Keratinocyte (primary cell): ENCODE results near the gene KLHL2. TPM values are rescaled to one million over a fixed set of nuclear protein-coding genes. Genes with fewer than 3 reads are reported as not detected.

Source experiments
- DNase-seq: peaks from one replicate; pipeline ENCODE4 v3.0.0-alpha.2; 2011; ENCODE audit warnings: low read depth, missing footprints, low spot score
- FAIRE-seq: peaks from 2 replicates; lab custom pipeline; 2011; peaks lifted over from hg19 to GRCh38; lab: Jason Lieb, UNC
- H2AFZ ChIP-seq: 2 replicates; pipeline ENCODE4 v1.6.0; 2012; ENCODE audit warnings: low read length, control low read depth, inconsistent platforms; ENCODE audit not compliant: control insufficient read depth
- H3K27ac ChIP-seq: 2 replicates; pipeline ENCODE4 v1.5.1; 2011; ENCODE audit warnings: low read length; ENCODE audit not compliant: control insufficient read depth, insufficient read depth
- H3K27me3 ChIP-seq: 3 replicates; pipeline ENCODE4 v1.6.0; 2011; ENCODE audit warnings: low read length; ENCODE audit not compliant: control insufficient read depth, insufficient read depth; ENCODE audit errors: extremely low read depth
- H3K36me3 ChIP-seq, 2 experiments: 2 replicates in 1 of 2; 3 replicates in 1 of 2; pipeline ENCODE4 v1.5.1; 2011; ENCODE audit warnings: low read length in 2 of 2, mild to moderate bottlenecking in 1 of 2; ENCODE audit not compliant: control insufficient read depth in 2 of 2, insufficient read depth in 2 of 2; ENCODE audit errors: extremely low read depth in 1 of 2
- H3K4me1 ChIP-seq: 3 replicates; pipeline ENCODE4 v1.5.1; 2011; ENCODE audit warnings: low read length; ENCODE audit not compliant: control insufficient read depth, insufficient read depth; ENCODE audit errors: extremely low read depth
- H3K4me2 ChIP-seq: 3 replicates; pipeline ENCODE4 v1.6.0; 2011; ENCODE audit warnings: low read depth, low read length; ENCODE audit not compliant: control insufficient read depth, insufficient read depth; ENCODE audit errors: extremely low read depth
- H3K4me3 ChIP-seq, 3 experiments: fragments of 200-600 bp in 1 of 3; sonication (generic) in 1 of 3; 2 replicates in 2 of 3; 3 replicates in 1 of 3; pipeline ENCODE4 v1.5.1; 2011 to 2016; ENCODE audit warnings: low read length in 3 of 3, mild to moderate bottlenecking in 3 of 3, control low read depth in 2 of 3, inconsistent platforms in 1 of 3, low read depth in 1 of 3, mixed read lengths in 1 of 3, mixed run types in 1 of 3, moderate library complexity in 1 of 3; ENCODE audit not compliant: control insufficient read depth in 2 of 3, insufficient read depth in 2 of 3; ENCODE audit errors: extremely low read depth in 1 of 3
- H3K79me2 ChIP-seq: 2 replicates; pipeline ENCODE4 v1.6.0; 2012; ENCODE audit warnings: low read length; ENCODE audit not compliant: control insufficient read depth, insufficient read depth
- H3K9ac ChIP-seq: 3 replicates; pipeline ENCODE4 v1.6.0; 2011; ENCODE audit warnings: low read length; ENCODE audit not compliant: control insufficient read depth, insufficient read depth; ENCODE audit errors: extremely low read depth
- H3K9me1 ChIP-seq: 3 replicates; pipeline ENCODE4 v1.6.0; 2011; ENCODE audit warnings: low read length; ENCODE audit not compliant: control insufficient read depth, insufficient read depth; ENCODE audit errors: extremely low read depth
- H3K9me3 ChIP-seq: 2 replicates; pipeline ENCODE4 v1.5.1; 2012; ENCODE audit warnings: low read depth, low read length; ENCODE audit not compliant: control insufficient read depth
- H4K20me1 ChIP-seq: 3 replicates; pipeline ENCODE4 v1.6.0; 2011; ENCODE audit warnings: low read length; ENCODE audit not compliant: control insufficient read depth, insufficient read depth; ENCODE audit errors: extremely low read depth
- CTCF ChIP-seq, 3 experiments: IDR thresholded peaks in 1 of 3; conservative IDR thresholded peaks in 1 of 3; optimal IDR thresholded peaks in 1 of 3; 2 replicates in 2 of 3; 3 replicates in 1 of 3; pipeline versions ENCODE3 to v1.5.1; 2011; ENCODE audit warnings: low read length in 3 of 3, mild to moderate bottlenecking in 3 of 3, moderate library complexity in 2 of 3, control low read depth in 1 of 3, inconsistent platforms in 1 of 3; ENCODE audit not compliant: insufficient read depth in 2 of 3; ENCODE audit errors: extremely low read depth in 1 of 3
- EZH2 ChIP-seq: IDR thresholded peaks from one replicate; pipeline ENCODE4 v1.6.1; 2012; ENCODE audit warnings: inconsistent platforms, mild to moderate bottlenecking, low read length, moderate library complexity
- dilution Hi-C: fragments of 300-500 bp; cut with MboI; formaldehyde crosslinking; loops from one replicate; pipeline ENCODE4 v1.7.0; 2020; ENCODE audit warnings: low sequenced_read_pairs; ENCODE audit not compliant: extremely low pct_ligation_motif_present
- polyA plus RNA-seq, 5 experiments: library from polyadenylated mRNA; depleted of rRNA in 3 of 5; stranded (reverse) in 3 of 5; stranded (forward) in 1 of 5; unstranded in 1 of 5; fragments of >200 nt; gene quantifications; 1 replicate in 1 of 5; 2 replicates in 3 of 5; 3 replicates in 1 of 5; pipeline versions ENCODE4 v1.2.1 to v1.2.3, GENCODE V29; 2011 to 2012; ENCODE audit warnings: missing spikeins in 2 of 5, low read depth in 1 of 5, low replicate concordance in 1 of 5

Gene KLHL2
- polyA plus RNA-seq, 1 donor (not counting 4 experiments of a cell fraction or from before 2014, with no cell fraction given): 18.5 TPM

DNA sequence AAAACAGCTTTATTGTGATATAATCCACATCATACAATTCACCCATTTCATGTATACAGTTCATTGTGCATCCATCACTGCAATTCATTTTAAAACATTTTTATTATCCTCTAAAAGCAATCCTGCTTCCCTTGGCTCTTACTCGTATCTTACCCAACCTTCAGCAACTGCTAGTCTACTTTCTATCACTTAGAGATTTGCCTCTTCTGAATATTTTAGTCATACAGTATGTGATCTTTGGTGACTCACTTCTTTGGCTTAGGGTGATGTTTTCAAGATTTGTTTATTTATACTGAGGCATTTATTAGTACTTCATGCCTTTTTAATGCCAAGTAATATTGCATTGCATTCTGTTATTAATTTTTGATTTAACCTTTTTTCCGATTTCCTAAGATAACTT lies 105.1 kb downstream of the KLHL2 start:
- no peaks in the 10 kb centered on the region for H3K27me3 ChIP-seq
- H4K20me1 ChIP-seq: no peaks in the 10 kb centered on the region
- H3K9ac ChIP-seq: no peak overlapping the region
- no peaks in the 10 kb centered on the region for H3K9me1 ChIP-seq
- no peak overlapping the region for H3K4me2 ChIP-seq
- dilution Hi-C loops: no loop called here
- H3K4me3 ChIP-seq: no peak overlapping the region
- no peak overlapping the region for H2AFZ ChIP-seq
- no peak overlapping the region for H3K27ac ChIP-seq
- no peak for FAIRE-seq
- peaks cover 14% of the 10 kb centered on the region for H3K4me1 ChIP-seq
- H3K36me3 ChIP-seq: peaks cover 0 to 1% of the 10 kb centered on the region in 2 experiments
- no peak for DNase-seq
- no peaks in the 10 kb centered on the region for H3K79me2 ChIP-seq
- H3K9me3 ChIP-seq: no peaks in the 10 kb centered on the region
- TF ChIP-seq EZH2 (no peak), CTCF (optimal IDR thresholded peaks at IDR 0.05 in 1 of 3, IDR thresholded peaks at IDR 0.05 in 1 of 3, conservative IDR thresholded peaks at IDR 0.05 in 1 of 3; ENCODE audit: extremely low read depth in 1 of 3, insufficient read depth in 2 of 3, low read length in 3 of 3) (no peak)

DNA sequence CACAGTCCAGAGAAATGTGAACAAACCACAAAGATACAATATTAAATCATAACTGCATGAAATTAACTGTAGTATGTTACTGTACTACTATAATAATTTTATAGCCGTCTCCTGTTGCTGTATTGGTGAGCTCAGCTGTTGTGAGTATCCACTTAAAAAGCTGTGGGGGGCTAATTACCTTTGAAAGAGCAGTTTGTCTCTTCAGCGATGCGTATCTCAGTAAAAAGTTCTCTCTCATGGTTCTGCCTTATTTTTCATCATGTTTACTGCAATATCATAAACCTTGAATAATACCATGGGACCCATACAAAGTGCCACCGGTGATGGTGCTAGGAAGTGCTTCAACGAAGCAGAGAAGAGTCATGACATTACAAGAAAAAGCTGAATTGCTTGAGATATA lies 111.7 kb downstream of the KLHL2 start:
- DNase-seq: no peak
- H3K9me1 ChIP-seq: no peaks in the 10 kb centered on the region
- no peaks in the 10 kb centered on the region for H3K4me1 ChIP-seq
- no peaks in the 10 kb centered on the region for H3K79me2 ChIP-seq
- H3K9ac ChIP-seq: no peak overlapping the region
- H3K36me3 ChIP-seq: peaks cover 0 to 1% of the 10 kb centered on the region in 2 experiments
- no peak for TF ChIP-seq CTCF (optimal IDR thresholded peaks at IDR 0.05 in 1 of 3, IDR thresholded peaks at IDR 0.05 in 1 of 3, conservative IDR thresholded peaks at IDR 0.05 in 1 of 3; ENCODE audit: extremely low read depth in 1 of 3, insufficient read depth in 2 of 3, low read length in 3 of 3)
- no peak for TF ChIP-seq EZH2
- H3K4me3 ChIP-seq: no peak overlapping the region
- no peak for FAIRE-seq
- H3K27ac ChIP-seq: no peak overlapping the region
- H3K4me2 ChIP-seq: no peak overlapping the region
- no peaks in the 10 kb centered on the region for H3K27me3 ChIP-seq
- H3K9me3 ChIP-seq: no peaks in the 10 kb centered on the region
- no peak overlapping the region for H2AFZ ChIP-seq
- dilution Hi-C loops: no loop called here
- H4K20me1 ChIP-seq: no peaks in the 10 kb centered on the region
